ENCODE results near the gene MPHOSPH9. TPM values are rescaled to one million over a fixed set of nuclear protein-coding genes. Genes with fewer than 3 reads are reported as not detected.

The MPHOSPH9 gene, protein sequence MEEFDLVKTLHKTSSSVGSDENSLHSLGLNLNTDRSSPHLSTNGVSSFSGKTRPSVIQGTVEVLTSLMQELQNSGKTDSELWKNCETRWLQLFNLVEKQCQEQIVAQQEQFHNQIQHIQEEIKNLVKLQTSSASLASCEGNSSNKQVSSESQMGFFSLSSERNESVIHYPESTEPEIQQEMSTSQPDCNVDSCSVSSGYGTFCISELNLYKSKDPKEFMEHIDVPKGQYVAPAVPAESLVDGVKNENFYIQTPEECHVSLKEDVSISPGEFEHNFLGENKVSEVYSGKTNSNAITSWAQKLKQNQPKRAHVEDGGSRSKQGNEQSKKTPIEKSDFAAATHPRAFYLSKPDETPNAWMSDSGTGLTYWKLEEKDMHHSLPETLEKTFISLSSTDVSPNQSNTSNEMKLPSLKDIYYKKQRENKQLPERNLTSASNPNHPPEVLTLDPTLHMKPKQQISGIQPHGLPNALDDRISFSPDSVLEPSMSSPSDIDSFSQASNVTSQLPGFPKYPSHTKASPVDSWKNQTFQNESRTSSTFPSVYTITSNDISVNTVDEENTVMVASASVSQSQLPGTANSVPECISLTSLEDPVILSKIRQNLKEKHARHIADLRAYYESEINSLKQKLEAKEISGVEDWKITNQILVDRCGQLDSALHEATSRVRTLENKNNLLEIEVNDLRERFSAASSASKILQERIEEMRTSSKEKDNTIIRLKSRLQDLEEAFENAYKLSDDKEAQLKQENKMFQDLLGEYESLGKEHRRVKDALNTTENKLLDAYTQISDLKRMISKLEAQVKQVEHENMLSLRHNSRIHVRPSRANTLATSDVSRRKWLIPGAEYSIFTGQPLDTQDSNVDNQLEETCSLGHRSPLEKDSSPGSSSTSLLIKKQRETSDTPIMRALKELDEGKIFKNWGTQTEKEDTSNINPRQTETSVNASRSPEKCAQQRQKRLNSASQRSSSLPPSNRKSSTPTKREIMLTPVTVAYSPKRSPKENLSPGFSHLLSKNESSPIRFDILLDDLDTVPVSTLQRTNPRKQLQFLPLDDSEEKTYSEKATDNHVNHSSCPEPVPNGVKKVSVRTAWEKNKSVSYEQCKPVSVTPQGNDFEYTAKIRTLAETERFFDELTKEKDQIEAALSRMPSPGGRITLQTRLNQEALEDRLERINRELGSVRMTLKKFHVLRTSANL
- total RNA-seq = 10 to 100 TPM; 17.7 to 32.3 (median 23.4) TPM
- polyA plus RNA-seq = 1 to 10 TPM; 6.0 to 7.1 TPM
- long read RNA-seq, donor 1, partial matches to known transcripts = 1 of 8 reads
- long read RNA-seq, donor 1, other reads (novel, unspliced or antisense) = 7 of 8 reads
- long read RNA-seq, donor 2, partial matches to known transcripts = 5 of 17 reads
- long read RNA-seq, donor 2, other reads (novel, unspliced or antisense) = 12 of 17 reads
- long read RNA-seq, donor 3, partial matches to known transcripts = 1 of 8 reads
- long read RNA-seq, donor 3, other reads (novel, unspliced or antisense) = 7 of 8 reads

DNA sequence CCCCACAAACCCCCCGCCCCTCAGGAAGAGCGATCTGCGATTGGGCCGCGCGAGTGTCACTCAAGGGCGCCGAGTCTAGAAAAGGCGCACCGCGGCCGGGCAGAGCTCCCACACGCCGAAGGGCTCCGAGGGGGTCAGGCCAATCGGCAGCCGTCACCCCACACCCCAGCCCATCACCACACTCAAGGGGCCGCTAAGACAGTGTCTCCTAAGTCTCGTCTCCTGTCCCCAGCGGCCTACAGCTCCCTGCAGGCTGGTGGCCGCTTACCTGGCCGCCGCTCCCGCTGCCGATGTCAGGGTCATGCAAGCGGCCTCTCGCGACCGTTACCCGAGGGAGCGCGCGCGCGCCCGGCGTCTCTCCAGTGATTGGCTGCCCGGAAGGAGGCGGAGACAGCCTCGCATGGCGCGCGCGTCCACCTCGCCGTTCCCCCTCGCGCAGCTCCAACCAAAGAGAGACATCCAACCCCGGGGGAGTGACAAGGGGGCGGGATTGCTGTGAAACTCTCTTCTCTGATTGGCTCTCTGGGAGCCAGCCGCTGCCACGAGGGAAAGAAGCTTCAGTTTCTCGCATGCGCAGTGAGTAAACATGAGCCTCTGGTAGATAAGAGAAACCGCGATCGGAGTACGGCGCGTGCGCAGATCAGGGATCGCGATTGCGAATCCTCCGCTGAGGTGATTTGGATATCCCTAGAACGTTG is at the start of gene MPHOSPH9, which contains the start of gene MTRFR:
MPHOSPH9 (minus strand) TSS at position 335 of the 698 bp plus-strand sequence. CDS start 2,777 bp downstream, outside the sequence.
MTRFR (plus strand) TSS at position 630 of the 698 bp plus-strand sequence. CDS start 20,239 bp downstream, outside the sequence.
- ATAC-seq (peak; percentile 99), DNase-seq (peak; percentile 98 to 99 (median 99))
- no peaks in the 10 kb centered on the region for H3K9me3 ChIP-seq
- intact Hi-C loops (cut with DNase I) = loop anchor here in 9 of 10 donors (2.0 to 10.0 kb wide), 8 partner anchors 188 to 438 kb away; partner anchors contain the start of genes ARL6IP4 (in 3 of the 9) and OGFOD2 (in 3 of the 9)
- peak within 1 kb of the TSS; percentile 42 to 97 (median 86) for H3K4me3 ChIP-seq
- peak within 1 kb of the TSS; percentile 70 to 96 (median 92) for H3K27ac ChIP-seq
- peaks cover 0 to 14% (median 6%) of the 10 kb centered on the region in 9 donors for H3K36me3 ChIP-seq
- no peaks in the 10 kb centered on the region for H3K27me3 ChIP-seq
- TF ChIP-seq, protein P1, sequence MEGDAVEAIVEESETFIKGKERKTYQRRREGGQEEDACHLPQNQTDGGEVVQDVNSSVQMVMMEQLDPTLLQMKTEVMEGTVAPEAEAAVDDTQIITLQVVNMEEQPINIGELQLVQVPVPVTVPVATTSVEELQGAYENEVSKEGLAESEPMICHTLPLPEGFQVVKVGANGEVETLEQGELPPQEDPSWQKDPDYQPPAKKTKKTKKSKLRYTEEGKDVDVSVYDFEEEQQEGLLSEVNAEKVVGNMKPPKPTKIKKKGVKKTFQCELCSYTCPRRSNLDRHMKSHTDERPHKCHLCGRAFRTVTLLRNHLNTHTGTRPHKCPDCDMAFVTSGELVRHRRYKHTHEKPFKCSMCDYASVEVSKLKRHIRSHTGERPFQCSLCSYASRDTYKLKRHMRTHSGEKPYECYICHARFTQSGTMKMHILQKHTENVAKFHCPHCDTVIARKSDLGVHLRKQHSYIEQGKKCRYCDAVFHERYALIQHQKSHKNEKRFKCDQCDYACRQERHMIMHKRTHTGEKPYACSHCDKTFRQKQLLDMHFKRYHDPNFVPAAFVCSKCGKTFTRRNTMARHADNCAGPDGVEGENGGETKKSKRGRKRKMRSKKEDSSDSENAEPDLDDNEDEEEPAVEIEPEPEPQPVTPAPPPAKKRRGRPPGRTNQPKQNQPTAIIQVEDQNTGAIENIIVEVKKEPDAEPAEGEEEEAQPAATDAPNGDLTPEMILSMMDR (IDR thresholded peaks at IDR 0.05) = no peak
- TF ChIP-seq POLR2A (IDR thresholded peaks at IDR 0.05) = peak; percentile 98 to 100
- H3K4me1 ChIP-seq = peaks cover 0 to 63% (median 28%) of the 10 kb centered on the region in 12 donors
- 0 to 1% (median 0%) methylated on average over 37 to 66 of the region's 66 CpGs for WGBS, 4 donors

DNA sequence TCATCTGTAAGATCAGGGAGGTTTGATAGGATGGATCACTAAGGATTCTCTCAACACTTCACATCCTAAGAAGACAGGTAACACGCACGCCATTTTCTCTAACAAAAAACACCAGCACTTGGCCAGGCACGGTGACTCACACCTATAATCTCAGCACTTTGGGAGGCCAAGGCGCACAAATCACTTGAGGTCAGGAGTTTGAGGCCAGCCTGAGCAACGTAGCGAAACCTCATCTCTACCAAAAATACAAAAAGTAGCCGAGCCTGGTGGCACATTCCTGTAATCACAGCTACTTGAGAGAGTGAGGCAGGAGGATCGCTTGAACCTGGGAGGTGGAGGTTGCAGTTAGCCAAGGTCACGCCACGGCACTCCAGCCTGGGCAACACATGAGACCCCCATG is 49.2 kb upstream of the MPHOSPH9 start:
- no peaks in the 10 kb centered on the region for H3K36me3 ChIP-seq
- ATAC-seq = no peak
- H3K27ac ChIP-seq = no peak overlapping the region
- intact Hi-C loops (cut with DNase I) = no loop called here
- H3K4me3 ChIP-seq = no peak overlapping the region
- WGBS, 4 donors = 91 to 92% (median 91%) methylated on average over 10 of the region's 10 CpGs
- DNase-seq = no peak
- TF ChIP-seq POLR2A (IDR thresholded peaks at IDR 0.05) = no peak
- TF ChIP-seq, protein P1 (IDR thresholded peaks at IDR 0.05) = no peak
- H3K4me1 ChIP-seq = peaks cover 0 to 7% (median 0%) of the 10 kb centered on the region in 12 donors
- H3K9me3 ChIP-seq = no peaks in the 10 kb centered on the region
- no peaks in the 10 kb centered on the region for H3K27me3 ChIP-seq

DNA sequence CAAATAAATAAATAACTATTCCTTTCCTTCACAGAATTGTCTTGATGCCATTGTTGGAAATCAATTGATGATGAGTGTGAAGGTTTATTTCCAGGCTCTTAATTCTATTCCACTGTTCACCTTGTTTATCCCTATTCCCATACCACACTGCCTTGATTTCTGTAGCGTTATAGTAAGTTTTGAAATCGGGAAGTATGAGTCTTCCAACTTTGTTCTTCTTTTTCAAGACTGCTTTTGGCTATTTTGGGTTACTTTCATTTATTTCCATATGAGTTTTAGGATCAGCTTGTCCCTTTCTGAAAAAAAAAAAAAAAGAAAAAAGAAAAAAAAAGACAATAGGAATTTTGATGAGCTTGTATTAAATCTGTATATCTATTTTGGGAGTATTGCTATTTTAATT is 48.0 kb upstream of the MPHOSPH9 start:
- DNase-seq (no peak), ATAC-seq (no peak)
- Histone ChIP-seq H3K36me3 (no peaks in the 10 kb centered on the region), H3K27ac (no peak overlapping the region), H3K27me3 (no peaks in the 10 kb centered on the region), H3K9me3 (no peaks in the 10 kb centered on the region), H3K4me1 (peaks cover 0 to 7% (median 0%) of the 10 kb centered on the region in 12 donors), H3K4me3 (no peak overlapping the region)
- intact Hi-C loops (cut with DNase I) = no loop called here
- no peak for TF ChIP-seq POLR2A (IDR thresholded peaks at IDR 0.05)
- TF ChIP-seq, protein P1 (IDR thresholded peaks at IDR 0.05) = no peak
- WGBS, 4 donors = 83 to 89% (median 86%) methylated on average over 2 of the region's 2 CpGs

All from heart left ventricle (tissue), 16 donors.